GM10266 (cell line): ENCODE results near the gene CCL18.

Source experiments
- DNase-seq: peaks from one replicate; pipeline ENCODE4 v3.0.0; 2012; ENCODE audit errors: extremely low spot score
- TF ChIP-seq, protein P1 (sequence below): IDR thresholded peaks from 2 replicates; pipeline ENCODE4 v1.5.1; 2012; ENCODE audit warnings: mild to moderate bottlenecking, low read depth; ENCODE audit not compliant: control insufficient read depth, insufficient read depth; ENCODE audit errors: missing control alignments

The CCL18 gene

GRCh38 chr17:36057911-36058310 is 6.2 kb upstream of the CCL18 start:
- DNase-seq = no peak
- TF ChIP-seq, protein P1, sequence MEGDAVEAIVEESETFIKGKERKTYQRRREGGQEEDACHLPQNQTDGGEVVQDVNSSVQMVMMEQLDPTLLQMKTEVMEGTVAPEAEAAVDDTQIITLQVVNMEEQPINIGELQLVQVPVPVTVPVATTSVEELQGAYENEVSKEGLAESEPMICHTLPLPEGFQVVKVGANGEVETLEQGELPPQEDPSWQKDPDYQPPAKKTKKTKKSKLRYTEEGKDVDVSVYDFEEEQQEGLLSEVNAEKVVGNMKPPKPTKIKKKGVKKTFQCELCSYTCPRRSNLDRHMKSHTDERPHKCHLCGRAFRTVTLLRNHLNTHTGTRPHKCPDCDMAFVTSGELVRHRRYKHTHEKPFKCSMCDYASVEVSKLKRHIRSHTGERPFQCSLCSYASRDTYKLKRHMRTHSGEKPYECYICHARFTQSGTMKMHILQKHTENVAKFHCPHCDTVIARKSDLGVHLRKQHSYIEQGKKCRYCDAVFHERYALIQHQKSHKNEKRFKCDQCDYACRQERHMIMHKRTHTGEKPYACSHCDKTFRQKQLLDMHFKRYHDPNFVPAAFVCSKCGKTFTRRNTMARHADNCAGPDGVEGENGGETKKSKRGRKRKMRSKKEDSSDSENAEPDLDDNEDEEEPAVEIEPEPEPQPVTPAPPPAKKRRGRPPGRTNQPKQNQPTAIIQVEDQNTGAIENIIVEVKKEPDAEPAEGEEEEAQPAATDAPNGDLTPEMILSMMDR = no peak

GRCh38 chr17:36059406-36059805 is 4.7 kb upstream of the CCL18 start:
- DNase-seq = no peak
- TF ChIP-seq, protein P1 = no peak

GRCh38 chr17:36060816-36061215 is 3.3 kb upstream of the CCL18 start:
- TF ChIP-seq, protein P1 = no peak
- no peak for DNase-seq

DNA sequence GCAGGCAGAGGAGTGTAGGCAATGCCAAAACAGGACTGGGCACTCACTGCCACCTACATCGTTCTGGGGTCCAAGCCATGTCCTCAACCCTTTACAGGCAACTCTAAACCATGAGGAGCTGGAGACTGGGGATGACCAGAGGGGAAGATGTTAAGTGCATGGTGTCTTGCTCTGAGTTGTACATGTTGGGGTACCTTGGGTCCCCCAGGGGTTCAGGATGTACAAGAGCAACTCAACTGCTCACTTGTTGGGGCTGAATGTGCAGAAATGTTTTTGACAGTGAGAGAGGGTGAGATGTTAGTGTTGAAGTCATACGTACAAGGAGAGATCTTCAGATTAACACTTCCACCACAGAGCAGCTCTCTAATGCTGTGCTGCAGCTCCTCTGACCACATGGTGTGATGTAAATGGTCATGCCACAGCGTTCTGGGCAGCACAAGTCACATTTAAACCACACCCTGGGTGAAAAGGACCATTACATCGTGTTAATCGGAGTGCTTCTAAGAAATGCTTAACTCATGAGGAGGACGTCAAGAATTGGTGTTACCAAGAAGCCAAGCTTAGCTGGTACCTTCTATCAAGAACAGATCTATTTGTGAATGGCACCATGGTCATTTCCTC is 2.4 kb downstream of the CCL18 start:
- DNase-seq = no peak
- TF ChIP-seq, protein P1 = no peak

GRCh38 chr17:36068524-36068923 is 4.5 kb downstream of the CCL18 start:
- no peak for DNase-seq
- TF ChIP-seq, protein P1 = no peak

GRCh38 chr17:36069136-36069535 is 5.1 kb downstream of the CCL18 start:
- no peak for DNase-seq
- TF ChIP-seq, protein P1 = no peak

- DNase-seq = no peak
- TF ChIP-seq, protein P1 = no peak
Observed at GRCh38 chr17:36070427-36070826, 6.4 kb downstream of the CCL18 start.
